LNCAP (cell line): ENCODE measurements around the gene ACSF2.

Experiments used
- TF ChIP-seq, protein P1 (sequence below): fragments of 450-650 bp; IDR thresholded peaks from 2 replicates; pipeline ENCODE4 v1.5.1; 2017; ENCODE audit warnings: mild to moderate bottlenecking

Gene ACSF2

DNA sequence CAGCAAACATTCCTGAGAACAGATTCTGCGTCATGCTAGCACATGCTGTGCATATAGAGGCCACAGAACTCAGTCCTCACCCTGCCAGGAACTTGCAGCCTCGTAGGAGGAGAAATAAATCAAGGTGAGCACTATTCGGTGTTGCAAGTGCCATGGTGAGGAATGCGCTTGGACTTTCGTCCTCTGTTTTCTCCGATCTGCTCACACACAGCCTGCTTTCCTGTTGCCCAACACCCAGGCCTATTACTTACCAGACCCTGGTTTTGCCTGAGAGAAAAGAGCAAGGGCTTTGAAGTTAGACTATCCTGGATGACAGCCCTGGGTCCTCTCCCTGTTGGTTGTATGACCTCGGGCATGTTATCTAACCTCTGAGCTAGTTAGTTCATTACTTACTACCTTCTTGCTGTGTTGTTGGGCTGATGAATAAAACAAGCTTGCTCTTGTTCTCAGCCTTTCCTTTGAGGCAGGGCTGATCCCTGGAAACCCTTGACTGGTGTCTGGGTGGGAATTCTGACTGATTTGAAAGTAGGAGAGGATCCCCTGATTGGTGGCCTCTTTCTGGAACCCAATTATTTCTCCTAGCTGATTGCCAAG, 2.9 kb downstream of the ACSF2 start:
- TF ChIP-seq, protein P1, sequence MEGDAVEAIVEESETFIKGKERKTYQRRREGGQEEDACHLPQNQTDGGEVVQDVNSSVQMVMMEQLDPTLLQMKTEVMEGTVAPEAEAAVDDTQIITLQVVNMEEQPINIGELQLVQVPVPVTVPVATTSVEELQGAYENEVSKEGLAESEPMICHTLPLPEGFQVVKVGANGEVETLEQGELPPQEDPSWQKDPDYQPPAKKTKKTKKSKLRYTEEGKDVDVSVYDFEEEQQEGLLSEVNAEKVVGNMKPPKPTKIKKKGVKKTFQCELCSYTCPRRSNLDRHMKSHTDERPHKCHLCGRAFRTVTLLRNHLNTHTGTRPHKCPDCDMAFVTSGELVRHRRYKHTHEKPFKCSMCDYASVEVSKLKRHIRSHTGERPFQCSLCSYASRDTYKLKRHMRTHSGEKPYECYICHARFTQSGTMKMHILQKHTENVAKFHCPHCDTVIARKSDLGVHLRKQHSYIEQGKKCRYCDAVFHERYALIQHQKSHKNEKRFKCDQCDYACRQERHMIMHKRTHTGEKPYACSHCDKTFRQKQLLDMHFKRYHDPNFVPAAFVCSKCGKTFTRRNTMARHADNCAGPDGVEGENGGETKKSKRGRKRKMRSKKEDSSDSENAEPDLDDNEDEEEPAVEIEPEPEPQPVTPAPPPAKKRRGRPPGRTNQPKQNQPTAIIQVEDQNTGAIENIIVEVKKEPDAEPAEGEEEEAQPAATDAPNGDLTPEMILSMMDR: no peak

DNA sequence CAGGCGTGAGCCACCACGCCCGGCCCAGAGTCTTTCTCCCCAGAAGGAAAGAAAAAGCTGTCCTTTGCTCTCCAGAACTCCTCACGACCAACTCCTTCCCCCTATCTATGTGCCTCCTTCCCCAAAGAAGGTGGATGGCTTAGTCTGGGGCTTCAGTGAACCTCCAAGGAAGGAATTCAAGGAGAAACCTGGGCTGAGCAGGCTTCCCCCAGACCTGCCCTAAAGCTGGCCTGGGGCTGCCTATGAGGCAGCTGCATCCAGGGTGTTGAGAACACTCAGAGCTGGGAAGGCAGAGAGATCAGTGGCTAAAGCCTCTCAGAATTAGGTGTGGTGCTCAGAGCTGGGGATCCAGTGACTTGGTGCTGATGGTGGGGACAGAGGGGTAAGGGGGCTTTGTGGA, 3.8 kb downstream of the ACSF2 start:
- TF ChIP-seq, protein P1: no peak

DNA sequence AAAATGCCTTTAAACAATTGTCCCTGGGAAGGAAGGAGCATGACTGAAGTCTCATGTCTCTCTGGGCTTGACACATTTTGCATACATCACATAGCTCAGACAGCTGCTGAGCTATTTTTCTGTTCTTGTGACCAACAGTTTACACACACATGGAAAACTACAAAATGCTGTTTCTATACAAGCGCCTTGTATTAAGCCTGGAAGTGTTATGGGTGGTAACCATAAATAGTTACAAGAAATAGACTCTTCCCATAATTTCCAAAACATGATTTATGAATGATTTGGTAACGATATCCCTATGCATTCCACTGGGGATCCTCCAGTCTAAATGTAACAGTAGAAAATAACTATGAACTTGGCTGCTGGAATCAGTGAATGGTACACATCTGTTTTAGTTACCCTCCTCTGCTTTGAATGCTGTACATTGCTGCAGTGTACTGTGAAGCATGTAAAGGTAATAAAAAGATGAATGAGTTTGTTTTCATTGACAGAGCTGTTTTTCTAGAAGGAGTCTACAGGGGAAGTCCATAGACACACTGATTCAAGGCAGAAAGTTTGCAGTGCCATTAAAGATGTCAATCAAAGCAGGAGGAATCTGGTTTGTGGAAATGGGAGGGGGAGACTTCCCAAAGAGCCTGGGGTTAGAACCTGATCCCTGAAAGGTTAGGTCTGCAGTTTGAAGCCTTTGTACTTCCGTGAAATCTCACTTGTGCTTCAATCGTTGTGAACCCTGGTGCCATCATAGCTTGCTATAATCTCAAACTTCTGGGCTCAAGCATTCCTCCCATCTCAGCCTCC, 5.0 kb downstream of the ACSF2 start:
- TF ChIP-seq, protein P1: no peak

DNA sequence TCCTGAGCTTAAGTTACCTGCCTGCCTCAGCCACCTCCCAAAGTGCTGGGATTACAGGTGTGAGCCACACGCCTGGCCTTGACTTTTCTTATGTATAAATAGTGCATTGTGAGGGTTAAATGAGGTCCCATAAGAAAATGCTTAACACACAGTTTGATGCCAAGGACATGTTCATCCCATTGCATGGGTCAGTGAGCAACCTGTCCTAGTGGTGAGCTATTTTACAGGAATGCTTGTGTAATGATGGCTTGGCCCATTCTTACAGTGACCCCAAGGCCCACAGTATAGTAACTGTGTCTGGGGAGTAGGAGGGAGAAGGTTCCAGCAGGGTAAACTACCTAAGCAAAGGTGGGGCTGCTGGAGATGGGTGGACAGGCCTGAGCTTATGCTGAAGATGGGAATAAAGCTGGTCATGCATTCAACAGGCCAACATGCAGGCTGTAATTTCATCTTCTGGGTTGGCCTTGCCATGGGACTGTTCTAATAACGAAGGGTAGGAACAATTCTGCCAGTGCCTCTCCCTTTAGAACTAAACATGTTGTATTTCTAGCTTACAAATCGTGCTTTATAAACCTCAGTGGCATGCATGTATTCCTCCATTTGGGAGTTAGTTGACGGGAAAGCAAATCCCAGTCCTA, 6.2 kb downstream of the ACSF2 start:
- TF ChIP-seq, protein P1: no peak

DNA sequence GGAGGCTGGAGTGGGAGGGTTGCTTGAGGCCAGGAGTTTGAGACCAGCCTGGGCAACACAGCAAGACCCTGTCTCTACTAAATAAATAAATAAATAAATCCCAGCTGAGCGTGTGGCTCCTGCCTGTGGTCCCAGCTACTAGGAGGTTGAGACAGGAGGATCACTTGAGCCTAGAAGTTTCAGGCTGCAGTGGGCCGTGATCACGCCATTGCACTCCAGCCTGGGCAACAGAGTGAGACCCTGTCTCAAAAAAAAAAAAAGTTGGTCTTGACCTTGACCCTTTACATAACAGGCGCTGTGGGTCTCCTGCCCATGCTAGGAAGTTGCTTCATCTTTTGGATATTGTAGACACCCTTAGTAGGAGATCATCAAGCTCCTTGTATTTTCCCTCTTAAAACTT, 11.4 kb downstream of the ACSF2 start:
- TF ChIP-seq, protein P1: no peak

DNA sequence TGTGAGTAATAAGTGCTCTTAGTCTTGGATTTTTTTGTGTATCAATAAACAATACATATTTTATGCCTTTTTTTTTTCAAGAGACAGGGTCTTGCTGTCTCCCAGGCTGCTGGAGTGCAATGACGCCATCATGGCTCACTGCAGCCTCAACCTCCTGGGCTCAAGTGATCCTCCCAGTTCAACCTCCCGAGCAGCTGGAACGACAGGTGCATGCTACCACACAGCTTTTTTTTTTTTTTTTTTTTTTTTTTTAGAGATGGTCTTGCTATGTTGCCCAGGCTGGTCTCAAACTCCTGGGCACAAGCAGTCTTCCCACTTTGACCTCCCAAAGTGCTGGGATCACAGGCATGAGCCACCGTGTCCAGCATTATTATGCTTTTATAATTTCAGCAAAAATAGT, 13.0 kb downstream of the ACSF2 start:
- TF ChIP-seq, protein P1: no peak

DNA sequence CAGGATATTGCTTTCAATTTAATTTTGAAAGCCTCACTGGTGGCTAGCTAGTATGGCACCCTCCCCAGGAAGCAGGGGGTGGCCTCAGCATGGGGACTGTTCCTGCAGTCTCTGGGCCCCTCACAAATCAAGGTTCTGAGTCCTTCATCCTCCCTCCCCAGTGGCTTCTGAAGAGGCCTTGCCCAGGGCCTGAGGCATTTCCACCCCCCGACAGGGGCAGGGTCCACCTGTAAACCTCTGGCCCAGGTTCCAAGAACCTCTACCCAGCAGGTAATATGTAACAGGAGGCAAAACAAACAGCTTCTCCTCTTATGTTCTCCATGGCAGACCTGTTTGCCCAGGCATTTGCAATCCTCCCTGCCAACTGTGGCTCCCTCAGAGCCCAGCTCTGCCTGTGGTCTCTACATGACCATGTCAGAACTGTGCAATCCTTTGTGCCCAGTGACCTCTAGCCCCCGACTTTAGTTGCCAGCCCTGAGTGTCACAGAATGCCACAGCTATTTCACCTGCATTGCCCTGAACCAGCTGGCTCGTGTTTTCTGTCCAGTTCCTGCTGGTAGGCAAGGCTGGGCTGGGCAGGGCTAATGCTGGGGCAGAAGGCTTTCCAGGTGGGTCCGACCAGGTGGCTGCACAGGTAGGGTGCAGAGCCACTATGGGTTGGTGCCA, 14.3 kb downstream of the ACSF2 start:
- TF ChIP-seq, protein P1: no peak
